ENCODE data around the gene OR13C3. TPM values are rescaled to one million over a fixed set of nuclear protein-coding genes. Genes with fewer than 3 reads are reported as not detected.

Gene OR13C3
- total RNA-seq: not detected in 2 replicates

DNA sequence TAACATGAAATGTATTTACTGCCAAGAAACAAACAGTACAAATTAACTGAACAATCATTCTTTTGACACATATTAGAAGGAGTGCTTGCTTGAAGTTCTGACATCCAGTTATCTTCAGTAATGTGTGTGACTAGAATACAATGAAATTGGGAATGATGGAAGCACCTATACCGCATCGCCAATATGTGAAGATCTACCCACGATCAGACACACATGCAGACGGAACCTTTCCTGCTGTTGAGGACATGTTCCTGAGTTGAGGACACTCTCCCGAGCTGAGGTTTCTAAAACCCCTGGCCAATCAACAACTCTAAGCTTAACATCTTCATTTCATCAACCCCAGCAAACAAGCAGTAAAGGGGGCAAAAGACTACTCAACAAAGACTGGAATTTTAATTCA, at the start of gene OR13C3:
Gene OR13C3 (minus strand): TSS at position 101 of the 400 bp plus-strand sequence. CDS start 133 bp downstream, outside the sequence.

GRCh38 chr9:104568868-104569267, 32.2 kb upstream of the OR13C3 start, which contains the start of gene OR13C8:
TSS of gene OR13C8 (plus strand) at chr9:104569168. CDS start at chr9:104569168, 0 bp downstream.

GRCh38 chr9:104527109-104527508, 9.5 kb downstream of the OR13C3 start, which contains the start of gene OR13C4:
TSS of gene OR13C4 (minus strand) at chr9:104527209. CDS start at chr9:104527209, 0 bp downstream.

DNA sequence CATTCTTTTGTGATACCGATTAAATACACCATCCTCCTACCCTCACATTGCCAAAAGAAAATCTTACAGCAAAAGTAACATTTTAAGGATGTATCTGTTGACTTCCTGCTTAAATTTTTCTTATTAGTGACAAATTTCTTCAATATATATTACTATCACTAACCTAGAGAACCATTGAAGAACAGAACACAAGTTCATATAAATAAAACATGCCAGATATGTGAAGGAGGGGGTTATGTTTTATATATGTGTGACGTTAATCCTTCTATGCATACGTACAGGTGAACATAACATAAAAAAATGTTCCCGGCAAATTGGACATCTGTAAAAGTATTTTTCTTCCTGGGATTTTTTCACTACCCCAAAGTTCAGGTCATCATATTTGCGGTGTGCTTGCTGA, 32.7 kb downstream of the OR13C3 start, which contains the start of gene OR13F1:
Gene OR13F1 (plus strand): TSS at position 301 of the 400 bp plus-strand sequence. CDS start 0 bp downstream, at position 301.

Other genes starting within 250 kb of the OR13C3 start
- gene OR13F1, start 32.6 kb downstream of the OR13C3 start, total RNA-seq: not detected in 2 replicates
- gene OR13C4, start 9.6 kb downstream of the OR13C3 start, total RNA-seq: not detected in 2 replicates
- not detected in 2 replicates for gene OR13C8, start 32.3 kb upstream of the OR13C3 start, total RNA-seq
- not detected in 2 replicates for gene OR13C5, start 62.6 kb upstream of the OR13C3 start, total RNA-seq
- gene OR13C2, start 68.8 kb upstream of the OR13C3 start, total RNA-seq: not detected in 2 replicates
- gene OR13C9, start 81.3 kb upstream of the OR13C3 start, total RNA-seq: not detected in 2 replicates
- gene OR13D1, start 157.7 kb upstream of the OR13C3 start, total RNA-seq: not detected in 2 replicates
- gene NIPSNAP3A, start 210.8 kb upstream of the OR13C3 start, total RNA-seq: 43.2 and 48.6 TPM in 2 replicates
- gene NIPSNAP3B, start 227.3 kb upstream of the OR13C3 start, total RNA-seq: 0.86 and 0.89 TPM in 2 replicates

Measured in myometrial cell (primary cell).